Measurements from ENCODE around the gene CYP4F2.

- TF ChIP-seq POLR2A (IDR thresholded peaks at IDR 0.05) (no peak), CTCF (IDR thresholded peaks at IDR 0.05) (no peak)
These were observed 35.4 kb downstream of the CYP4F2 start for GRCh38 chr19:15862444-15862843.
